ELR (cell line): ENCODE data around the gene BEND5.

Experiments
- DNase-seq: peaks from one replicate; pipeline ENCODE4 v3.0.0-alpha.2; 2015; ENCODE audit warnings: low read depth

The BEND5 gene

DNA sequence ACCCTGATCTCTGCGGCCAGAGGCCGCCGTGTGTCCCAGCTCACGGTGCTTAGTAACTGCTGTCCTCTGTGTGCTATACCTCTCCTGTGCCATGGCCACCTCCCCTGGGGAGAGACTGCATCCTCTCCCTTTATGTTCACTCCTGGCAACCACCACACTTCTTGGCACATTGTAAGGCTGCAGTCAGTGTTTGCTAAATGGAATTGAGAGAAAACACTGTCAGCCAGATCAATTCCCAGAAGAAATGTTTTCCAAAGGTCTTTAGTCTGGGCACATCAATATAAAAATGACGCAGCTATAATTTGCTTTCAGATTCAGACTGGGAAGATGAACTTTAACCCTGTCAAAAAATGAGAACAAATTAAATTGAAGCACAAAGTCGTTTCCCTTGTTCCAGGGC, 96.8 kb downstream of the BEND5 start:
- DNase-seq: no peak

DNA sequence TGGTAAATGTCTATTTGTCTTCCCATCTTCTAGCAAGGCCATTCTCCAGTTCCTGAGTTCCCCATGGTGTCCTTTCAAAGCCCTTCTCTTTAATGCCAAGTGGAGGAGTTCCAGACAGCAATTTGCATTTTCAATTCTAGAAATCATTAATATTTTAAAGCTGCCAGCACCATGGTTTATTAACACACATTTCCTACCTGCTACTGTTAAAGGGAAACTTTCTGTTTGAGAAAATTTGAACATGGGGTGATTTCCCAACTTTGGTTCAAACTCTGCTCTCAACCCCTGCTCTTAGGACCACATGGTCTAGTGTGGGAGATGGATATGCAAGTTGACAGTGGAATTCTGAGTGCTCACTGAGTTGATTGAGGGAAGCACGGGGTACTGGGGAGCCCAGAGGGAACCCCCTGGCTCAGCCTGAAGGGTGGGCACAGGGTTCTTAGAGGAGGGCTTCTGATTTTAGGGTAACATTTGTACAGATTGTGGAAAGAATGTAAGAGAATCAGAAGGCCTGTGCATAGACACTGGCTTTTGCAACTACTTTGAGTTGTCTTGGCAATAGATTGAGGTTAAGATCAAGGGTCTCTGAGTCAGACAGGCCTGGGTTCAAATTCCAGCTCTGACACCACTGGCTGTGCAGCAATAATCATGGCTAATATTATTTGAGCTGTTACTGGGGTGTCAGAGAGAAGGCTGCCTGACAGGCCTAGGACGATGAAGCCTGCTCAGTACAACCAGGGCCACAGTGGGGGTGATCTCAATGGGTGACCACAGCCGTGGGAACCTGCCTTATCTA, 97.8 kb downstream of the BEND5 start:
- no peak for DNase-seq
